Neural cell (in vitro differentiated cells): Measurements from ENCODE around the gene EPS8L2. TPM values are rescaled to one million over a fixed set of nuclear protein-coding genes. Genes with fewer than 3 reads are reported as not detected.

Source experiments
- H2AFZ ChIP-seq: fragments of 200-600, 300-800 bp; sonication (generic), shearing (Covaris generic); 2 replicates; pipeline ENCODE4 v1.6.0; 2014; ENCODE audit warnings: low read depth, mild to moderate bottlenecking, antibody characterized with exemption, low read length, moderate library complexity
- H3F3A ChIP-seq: fragments of 200-600 bp; shearing (Covaris generic); 2 replicates; pipeline ENCODE4 v1.6.1; 2016; ENCODE audit warnings: mild to moderate bottlenecking, moderate library complexity, mixed read lengths, antibody characterized with exemption, low read length; ENCODE audit not compliant: insufficient read depth, poor library complexity, severe bottlenecking
- H3K27ac ChIP-seq: fragments of 200-600, 300-800 bp; sonication (generic), shearing (Covaris generic); 2 replicates; pipeline ENCODE4 v1.5.1; 2014; ENCODE audit warnings: mild to moderate bottlenecking, low read length, moderate library complexity
- H3K27me3 ChIP-seq: fragments of 300-800, 200-600 bp; sonication (generic), shearing (Covaris generic); 2 replicates; pipeline ENCODE4 v1.6.0; 2014; ENCODE audit warnings: mild to moderate bottlenecking, low read depth, low read length, moderate library complexity; ENCODE audit not compliant: insufficient read depth
- H3K36me3 ChIP-seq: fragments of 300-800, 200-600 bp; sonication (generic), shearing (Covaris generic); 2 replicates; pipeline ENCODE4 v1.5.1; 2014; ENCODE audit warnings: mild to moderate bottlenecking, antibody characterized with exemption, low read length, moderate library complexity; ENCODE audit not compliant: insufficient read depth
- H3K4me2 ChIP-seq: fragments of 300-800, 200-600 bp; sonication (generic), shearing (Covaris generic); 2 replicates; pipeline ENCODE4 v1.6.0; 2014; ENCODE audit warnings: mild to moderate bottlenecking, low read length
- H3K4me3 ChIP-seq: fragments of 300-800, 200-600 bp; sonication (generic), shearing (Covaris generic); 2 replicates; pipeline ENCODE4 v1.5.1; 2014; ENCODE audit warnings: mild to moderate bottlenecking, low read length, moderate library complexity
- H3K79me2 ChIP-seq: fragments of 200-600 bp; shearing (Covaris generic); replicated peaks from 2 replicates; pipeline ENCODE4 v1.6.0; 2014; ENCODE audit warnings: mild to moderate bottlenecking, low read length, moderate library complexity; ENCODE audit not compliant: insufficient read depth
- H3K9ac ChIP-seq: fragments of 300-800, 200-600 bp; sonication (generic), shearing (Covaris generic); 2 replicates; pipeline ENCODE4 v1.6.1; 2016; ENCODE audit warnings: mild to moderate bottlenecking, low read length, mixed read lengths
- H3K9me2 ChIP-seq: fragments of 200-600 bp; shearing (Covaris generic); 2 replicates; pipeline ENCODE4 v1.6.1; 2016; ENCODE audit warnings: mild to moderate bottlenecking, low read length, mixed read lengths; ENCODE audit not compliant: insufficient read depth
- H3K9me3 ChIP-seq: fragments of 200-600, 300-800 bp; sonication (generic), shearing (Covaris generic); 2 replicates; pipeline ENCODE4 v1.6.1; 2016; ENCODE audit warnings: mild to moderate bottlenecking, mixed run types, low read length, moderate library complexity, mixed read lengths
- H4K20me1 ChIP-seq: fragments of 200-600 bp; shearing (Covaris generic); 2 replicates; pipeline ENCODE4 v1.6.1; 2016; ENCODE audit warnings: mild to moderate bottlenecking, mixed run types; ENCODE audit not compliant: insufficient read depth
- EP300 ChIP-seq: fragments of 450-650 bp; conservative IDR thresholded peaks from 2 replicates; pipeline ENCODE4 v1.6.1; 2014; ENCODE audit warnings: antibody characterized with exemption, mild to moderate bottlenecking, moderate library complexity; ENCODE audit not compliant: poor library complexity, severe bottlenecking
- EZH2 ChIP-seq: fragments of 200-600, 300-800 bp; shearing (Covaris generic), sonication (generic); IDR thresholded peaks from 2 replicates; pipeline ENCODE4 v1.6.1; 2014; ENCODE audit warnings: antibody characterized with exemption, low read length, borderline replicate concordance, mild to moderate bottlenecking; ENCODE audit not compliant: insufficient read depth, poor library complexity, severe bottlenecking
- MXI1 ChIP-seq: fragments of 450-650 bp; conservative IDR thresholded peaks from 2 replicates; pipeline ENCODE4 v1.6.1; 2014; ENCODE audit warnings: antibody characterized with exemption, mild to moderate bottlenecking; ENCODE audit not compliant: poor library complexity, severe bottlenecking
- POLR2AphosphoS5 ChIP-seq: IDR thresholded peaks from 2 replicates; pipeline ENCODE4 v1.6.1; 2012
- RAD21 ChIP-seq: fragments of 450-650 bp; conservative IDR thresholded peaks from 2 replicates; pipeline ENCODE4 v1.6.1; 2014; ENCODE audit warnings: antibody characterized with exemption, mild to moderate bottlenecking, moderate library complexity
- SMC3 ChIP-seq: fragments of 450-650 bp; conservative IDR thresholded peaks from 2 replicates; pipeline ENCODE4 v1.6.1; 2014; ENCODE audit warnings: antibody characterized with exemption, mild to moderate bottlenecking, moderate library complexity; ENCODE audit not compliant: poor library complexity
- TAF1 ChIP-seq: IDR thresholded peaks from 2 replicates; pipeline ENCODE4 v1.6.1; 2012; ENCODE audit warnings: low read depth
- polyA plus RNA-seq: library from polyadenylated mRNA; depleted of rRNA; stranded (reverse); fragments of >200 nt; gene quantifications from 2 replicates; pipeline ENCODE4 v1.2.3, GENCODE V29; 2014
- TF ChIP-seq, protein P1 (sequence below): fragments of 450-650 bp; IDR thresholded peaks from 2 replicates; pipeline ENCODE4 v1.5.1; 2014; ENCODE audit warnings: antibody characterized with exemption, mild to moderate bottlenecking, moderate library complexity; ENCODE audit not compliant: poor library complexity, severe bottlenecking
- TF ChIP-seq, protein P2 (sequence below): IDR thresholded peaks from 2 replicates; pipeline ENCODE4 v1.6.1; 2012; ENCODE audit warnings: borderline replicate concordance

The EPS8L2 gene
- polyA plus RNA-seq, 1 donor from 2014 or later = 7.5 TPM

DNA sequence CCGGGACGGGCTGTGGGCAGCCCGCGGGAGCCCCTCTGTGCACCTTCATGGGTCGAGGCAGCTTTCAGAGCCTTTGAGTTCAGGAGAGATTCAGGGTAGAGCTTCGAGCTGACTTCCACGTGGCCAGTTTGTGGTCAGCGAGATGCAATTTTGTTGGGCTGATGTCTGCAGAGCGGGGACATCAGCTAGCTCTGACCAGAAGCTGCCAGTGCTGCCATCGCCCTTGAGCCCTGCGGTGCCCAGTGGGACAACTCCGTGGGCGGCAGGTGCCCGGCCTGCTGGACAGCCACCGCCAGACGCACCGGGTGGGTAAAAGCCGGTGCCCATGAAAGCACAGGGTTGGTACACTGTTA, 42.0 kb downstream of the EPS8L2 start:
- Histone ChIP-seq H3K4me3 (peak overlapping the region; percentile 97), H3K9ac (peak overlapping the region; percentile 94), H3K27ac (no peak overlapping the region), H3K4me2 (peak overlapping the region; percentile 94), H3K36me3 (no peaks in the 10 kb centered on the region), H3F3A (no peaks in the 10 kb centered on the region), H2AFZ (no peak overlapping the region), H4K20me1 (no peaks in the 10 kb centered on the region), H3K27me3 (no peaks in the 10 kb centered on the region), H3K9me3 (no peaks in the 10 kb centered on the region), H3K9me2 (no peaks in the 10 kb centered on the region), H3K79me2 (peaks cover 26% of the 10 kb centered on the region)
- TF ChIP-seq EP300 (no peak), MXI1 (no peak), POLR2AphosphoS5 (no peak), SMC3 (no peak), EZH2 (no peak), RAD21 (no peak), TAF1 (no peak)
- TF ChIP-seq, protein P1, sequence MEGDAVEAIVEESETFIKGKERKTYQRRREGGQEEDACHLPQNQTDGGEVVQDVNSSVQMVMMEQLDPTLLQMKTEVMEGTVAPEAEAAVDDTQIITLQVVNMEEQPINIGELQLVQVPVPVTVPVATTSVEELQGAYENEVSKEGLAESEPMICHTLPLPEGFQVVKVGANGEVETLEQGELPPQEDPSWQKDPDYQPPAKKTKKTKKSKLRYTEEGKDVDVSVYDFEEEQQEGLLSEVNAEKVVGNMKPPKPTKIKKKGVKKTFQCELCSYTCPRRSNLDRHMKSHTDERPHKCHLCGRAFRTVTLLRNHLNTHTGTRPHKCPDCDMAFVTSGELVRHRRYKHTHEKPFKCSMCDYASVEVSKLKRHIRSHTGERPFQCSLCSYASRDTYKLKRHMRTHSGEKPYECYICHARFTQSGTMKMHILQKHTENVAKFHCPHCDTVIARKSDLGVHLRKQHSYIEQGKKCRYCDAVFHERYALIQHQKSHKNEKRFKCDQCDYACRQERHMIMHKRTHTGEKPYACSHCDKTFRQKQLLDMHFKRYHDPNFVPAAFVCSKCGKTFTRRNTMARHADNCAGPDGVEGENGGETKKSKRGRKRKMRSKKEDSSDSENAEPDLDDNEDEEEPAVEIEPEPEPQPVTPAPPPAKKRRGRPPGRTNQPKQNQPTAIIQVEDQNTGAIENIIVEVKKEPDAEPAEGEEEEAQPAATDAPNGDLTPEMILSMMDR = no peak
- TF ChIP-seq, protein P2, sequence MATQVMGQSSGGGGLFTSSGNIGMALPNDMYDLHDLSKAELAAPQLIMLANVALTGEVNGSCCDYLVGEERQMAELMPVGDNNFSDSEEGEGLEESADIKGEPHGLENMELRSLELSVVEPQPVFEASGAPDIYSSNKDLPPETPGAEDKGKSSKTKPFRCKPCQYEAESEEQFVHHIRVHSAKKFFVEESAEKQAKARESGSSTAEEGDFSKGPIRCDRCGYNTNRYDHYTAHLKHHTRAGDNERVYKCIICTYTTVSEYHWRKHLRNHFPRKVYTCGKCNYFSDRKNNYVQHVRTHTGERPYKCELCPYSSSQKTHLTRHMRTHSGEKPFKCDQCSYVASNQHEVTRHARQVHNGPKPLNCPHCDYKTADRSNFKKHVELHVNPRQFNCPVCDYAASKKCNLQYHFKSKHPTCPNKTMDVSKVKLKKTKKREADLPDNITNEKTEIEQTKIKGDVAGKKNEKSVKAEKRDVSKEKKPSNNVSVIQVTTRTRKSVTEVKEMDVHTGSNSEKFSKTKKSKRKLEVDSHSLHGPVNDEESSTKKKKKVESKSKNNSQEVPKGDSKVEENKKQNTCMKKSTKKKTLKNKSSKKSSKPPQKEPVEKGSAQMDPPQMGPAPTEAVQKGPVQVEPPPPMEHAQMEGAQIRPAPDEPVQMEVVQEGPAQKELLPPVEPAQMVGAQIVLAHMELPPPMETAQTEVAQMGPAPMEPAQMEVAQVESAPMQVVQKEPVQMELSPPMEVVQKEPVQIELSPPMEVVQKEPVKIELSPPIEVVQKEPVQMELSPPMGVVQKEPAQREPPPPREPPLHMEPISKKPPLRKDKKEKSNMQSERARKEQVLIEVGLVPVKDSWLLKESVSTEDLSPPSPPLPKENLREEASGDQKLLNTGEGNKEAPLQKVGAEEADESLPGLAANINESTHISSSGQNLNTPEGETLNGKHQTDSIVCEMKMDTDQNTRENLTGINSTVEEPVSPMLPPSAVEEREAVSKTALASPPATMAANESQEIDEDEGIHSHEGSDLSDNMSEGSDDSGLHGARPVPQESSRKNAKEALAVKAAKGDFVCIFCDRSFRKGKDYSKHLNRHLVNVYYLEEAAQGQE = no peak

DNA sequence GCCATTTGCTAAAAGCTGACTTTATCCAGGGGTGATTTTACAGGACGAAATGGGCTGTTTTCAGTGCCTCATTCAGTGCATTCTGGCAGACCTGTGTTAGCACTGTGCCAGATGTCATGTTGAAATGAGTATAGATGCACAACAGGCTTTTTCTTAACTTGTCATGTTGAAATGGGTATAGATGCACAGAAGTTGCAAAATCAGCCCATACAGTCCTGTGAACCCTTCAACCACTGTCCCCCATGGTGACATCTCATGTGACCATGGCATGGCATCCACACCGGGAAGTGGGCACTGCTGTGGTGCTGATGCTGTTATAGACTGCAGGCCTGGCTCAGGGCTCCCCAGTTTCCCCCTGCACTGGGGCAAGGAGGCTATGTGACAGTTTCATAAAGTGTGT, 43.7 kb downstream of the EPS8L2 start:
- Histone ChIP-seq H3K27ac (no peak overlapping the region), H3K4me2 (no peak overlapping the region), H3K9ac (no peak overlapping the region), H3F3A (no peaks in the 10 kb centered on the region), H3K27me3 (no peaks in the 10 kb centered on the region), H4K20me1 (no peaks in the 10 kb centered on the region), H3K79me2 (peaks cover 26% of the 10 kb centered on the region), H3K4me3 (no peak overlapping the region), H2AFZ (no peak overlapping the region), H3K9me3 (no peaks in the 10 kb centered on the region), H3K36me3 (no peaks in the 10 kb centered on the region), H3K9me2 (no peaks in the 10 kb centered on the region)
- no peak for TF ChIP-seq POLR2AphosphoS5
- no peak for TF ChIP-seq EP300
- TF ChIP-seq TAF1 = no peak
- TF ChIP-seq EZH2 = no peak
- TF ChIP-seq, protein P2 = no peak
- TF ChIP-seq, protein P1 = no peak
- TF ChIP-seq RAD21 = no peak
